ENCODE results near the gene MEIS2.

The MEIS2 gene

DNA sequence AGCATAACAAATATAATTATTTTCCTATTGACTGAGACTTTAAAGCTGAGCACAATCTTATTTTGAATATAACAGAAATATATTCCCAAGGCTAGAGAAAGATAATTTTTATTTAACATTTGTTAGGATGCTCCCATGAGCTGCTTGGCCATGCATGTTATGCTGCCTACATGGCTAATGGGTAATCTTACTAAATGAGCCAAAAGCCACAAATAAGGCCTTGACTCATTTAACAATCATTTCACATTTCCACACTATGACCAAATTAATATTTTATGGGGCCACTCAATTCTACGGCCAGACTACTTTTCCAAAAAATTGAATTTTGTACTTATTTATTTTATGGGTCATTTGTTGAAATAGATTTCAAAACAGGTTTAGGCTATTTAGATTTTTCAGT lies 141.7 kb downstream of the MEIS2 start:
- DNase-seq: no peak

DNA sequence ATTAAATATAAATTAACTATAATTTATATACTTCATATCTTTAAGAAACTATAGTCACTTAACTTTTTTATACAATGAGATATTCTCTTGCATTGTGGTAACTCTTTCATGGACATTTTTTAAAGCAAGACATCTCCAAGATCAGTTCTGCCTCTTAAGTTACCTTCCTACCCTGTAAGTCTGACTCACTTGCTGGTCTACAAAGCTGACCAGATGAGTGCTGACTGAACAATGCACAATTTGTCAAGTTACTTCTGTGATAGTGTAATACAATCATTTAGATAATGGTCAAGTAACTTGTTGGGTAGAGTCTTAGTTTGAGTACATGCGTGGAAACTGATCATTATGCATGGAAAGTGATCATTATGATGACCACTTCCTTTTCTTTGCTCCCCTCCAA lies 145.9 kb downstream of the MEIS2 start:
- DNase-seq: no peak

DNA sequence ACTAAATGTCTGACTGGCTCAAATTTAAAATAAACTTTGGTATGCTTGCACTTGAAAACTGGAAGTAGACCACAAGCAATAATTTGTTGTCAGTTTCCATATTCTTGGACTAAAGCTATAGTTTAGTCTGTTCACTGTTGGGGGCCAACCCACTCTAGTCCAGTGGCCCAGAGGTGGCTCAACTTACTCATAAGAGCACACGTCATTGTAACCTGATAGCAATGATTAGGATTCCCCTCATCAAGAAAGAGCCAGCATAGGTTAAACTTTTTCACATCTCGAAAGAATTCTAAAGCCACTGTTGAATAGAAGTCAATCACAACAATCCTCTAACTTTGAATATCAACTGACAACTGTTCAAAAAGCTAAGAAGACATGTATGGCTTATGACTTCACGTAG lies 147.0 kb downstream of the MEIS2 start:
- DNase-seq: no peak

DNA sequence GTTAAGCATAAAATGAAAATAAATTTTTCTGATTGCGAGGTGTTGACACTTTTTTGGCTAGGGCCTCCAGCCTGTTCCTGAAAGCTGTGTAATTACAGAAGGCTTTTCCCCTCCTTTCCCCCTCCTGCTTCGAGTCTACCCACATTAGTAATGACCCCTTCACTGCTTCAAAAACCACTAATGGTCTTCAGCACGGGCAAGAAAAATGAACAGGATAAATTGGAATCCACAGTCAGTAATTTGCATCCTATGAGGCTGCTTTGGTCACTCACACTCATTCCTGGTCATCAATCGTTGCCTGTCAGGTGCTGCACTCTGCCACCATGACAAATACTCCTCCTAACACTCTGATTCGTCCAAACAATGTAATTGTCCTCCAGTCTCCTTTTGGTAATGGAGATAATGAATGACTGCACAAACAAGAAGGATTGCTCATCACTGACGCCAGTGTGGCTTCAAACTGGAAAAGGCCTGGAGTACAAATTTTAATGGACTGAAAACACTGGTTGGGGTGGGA lies 148.6 kb downstream of the MEIS2 start:
- no peak for DNase-seq

DNA sequence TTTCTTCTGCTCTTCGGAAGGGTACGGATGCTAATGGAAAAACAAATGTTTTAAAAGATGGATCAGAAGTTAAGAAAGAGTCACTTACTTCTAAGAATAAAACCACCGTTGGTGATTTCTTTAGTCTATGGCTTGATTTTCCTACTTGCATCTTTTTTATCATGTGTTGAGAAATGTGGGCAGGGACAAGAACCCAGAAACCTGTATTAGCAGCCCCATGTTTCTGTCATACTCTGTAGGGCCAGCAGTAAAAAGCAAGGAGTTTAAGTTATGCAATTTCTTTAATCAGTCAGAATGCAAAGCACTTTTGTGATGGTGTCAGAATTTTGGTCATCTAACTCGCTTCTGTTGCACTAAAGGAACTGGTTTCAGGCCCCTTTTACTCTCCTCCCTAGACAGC lies 150.0 kb downstream of the MEIS2 start:
- DNase-seq: no peak

DNA sequence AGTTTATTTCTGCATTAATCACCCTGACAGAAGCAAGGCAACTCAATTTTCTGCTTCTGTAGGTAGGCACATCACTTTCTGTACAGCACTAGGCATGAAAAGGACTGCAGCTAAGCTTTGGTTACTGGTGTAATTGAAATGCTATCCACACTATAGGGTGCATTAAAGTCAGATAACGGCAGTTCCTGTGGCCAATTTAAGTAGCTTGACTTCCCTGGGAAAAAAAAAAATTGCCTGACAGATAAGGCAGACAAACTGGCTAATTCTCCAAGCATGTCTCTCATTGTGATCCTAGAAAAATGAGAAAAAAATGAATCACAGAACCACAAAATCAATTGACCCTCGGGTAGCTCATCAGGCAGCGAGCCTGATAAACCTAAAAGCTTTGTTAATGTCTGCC lies 151.4 kb downstream of the MEIS2 start:
- no peak for DNase-seq

DNA sequence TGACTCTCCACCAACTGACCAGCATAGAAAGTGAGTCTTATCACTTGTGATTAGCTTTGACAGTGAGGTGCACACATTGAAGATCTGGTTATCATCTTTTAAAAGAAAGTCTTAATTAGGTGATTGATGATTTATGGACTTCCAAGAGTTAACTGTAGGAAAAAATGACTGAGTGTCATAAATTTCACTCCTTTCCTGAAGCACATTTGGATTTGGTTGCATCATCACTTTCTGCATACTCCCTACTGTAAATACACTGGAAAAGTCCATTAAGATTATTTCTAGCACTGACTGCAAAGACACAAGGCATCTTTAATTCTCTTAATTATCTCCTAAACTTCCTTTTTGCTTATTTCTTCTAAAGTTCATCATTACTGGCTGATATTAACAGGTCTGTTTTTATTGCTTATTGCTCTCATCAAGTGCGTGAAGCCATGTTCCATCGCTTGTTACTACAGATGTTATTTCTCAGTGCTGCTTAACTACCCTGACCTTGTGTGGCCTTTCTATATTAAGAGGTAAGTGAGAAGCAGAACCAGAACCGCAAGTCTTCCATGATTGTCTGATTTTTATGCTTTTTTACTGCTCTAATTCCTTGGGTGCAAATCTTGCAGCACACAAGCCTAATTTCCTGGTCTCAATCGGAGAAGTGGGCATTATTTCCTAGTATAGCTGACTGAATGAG lies 153.2 kb downstream of the MEIS2 start:
- no peak for DNase-seq

DNA sequence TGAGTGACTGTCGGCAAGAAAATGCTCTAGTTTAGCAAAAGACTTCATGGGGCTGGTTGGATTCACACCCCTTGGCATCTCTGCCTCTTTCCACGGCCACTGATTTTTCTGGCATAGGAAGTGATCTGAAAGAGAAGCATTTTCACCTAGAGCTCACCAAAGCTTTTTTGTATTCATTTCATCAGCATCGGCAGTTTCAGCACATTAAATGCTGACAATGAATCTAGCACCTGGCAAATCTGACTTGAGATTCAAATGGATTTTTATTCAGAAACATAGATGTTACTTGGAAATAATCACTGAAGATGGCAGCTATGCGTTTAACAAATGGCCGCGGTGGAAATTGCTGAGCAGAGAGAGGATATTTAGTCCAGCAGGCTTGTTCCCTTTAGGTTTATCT lies 155.9 kb downstream of the MEIS2 start:
- no peak for DNase-seq

DNA sequence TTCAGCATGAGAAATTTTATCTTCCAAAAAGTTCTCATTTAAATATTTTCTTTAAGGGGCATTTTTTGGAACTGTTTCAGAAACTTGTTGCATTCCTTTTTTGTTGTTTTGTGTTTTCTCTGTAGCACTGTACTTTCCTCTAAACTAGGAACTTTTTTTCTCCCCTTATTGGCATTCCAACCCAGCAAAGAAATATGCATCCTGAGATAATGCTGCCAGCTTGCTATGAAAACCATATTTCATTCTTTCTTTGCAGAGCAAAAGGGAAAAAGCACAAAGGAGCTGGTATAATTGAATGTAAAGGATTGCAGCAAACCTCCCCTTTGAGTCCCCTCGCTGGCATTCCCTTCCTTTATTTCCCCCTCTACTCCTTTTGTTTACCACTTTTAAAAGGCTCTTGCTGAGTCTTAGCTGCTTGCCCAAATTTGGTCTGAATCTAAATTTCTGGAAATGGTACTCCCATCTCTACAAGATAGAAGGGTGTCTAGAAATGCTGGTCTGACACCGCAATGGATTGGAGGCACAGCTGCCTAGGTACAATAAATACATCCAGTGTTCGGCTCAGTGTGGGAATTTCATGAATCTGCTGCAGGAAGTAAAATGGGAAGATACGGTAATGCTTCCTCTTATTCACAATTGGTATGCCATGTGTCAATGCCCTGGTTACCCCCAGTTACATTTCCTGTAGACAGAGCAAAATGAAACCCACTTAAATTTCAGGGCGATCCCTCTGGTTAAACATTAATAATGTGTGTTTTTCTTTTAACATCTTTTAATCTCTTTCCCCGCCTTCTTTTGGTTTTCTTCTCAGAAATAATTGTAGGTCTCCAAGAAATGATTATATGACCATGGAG lies 156.6 kb downstream of the MEIS2 start:
- DNase-seq: no peak

DNA sequence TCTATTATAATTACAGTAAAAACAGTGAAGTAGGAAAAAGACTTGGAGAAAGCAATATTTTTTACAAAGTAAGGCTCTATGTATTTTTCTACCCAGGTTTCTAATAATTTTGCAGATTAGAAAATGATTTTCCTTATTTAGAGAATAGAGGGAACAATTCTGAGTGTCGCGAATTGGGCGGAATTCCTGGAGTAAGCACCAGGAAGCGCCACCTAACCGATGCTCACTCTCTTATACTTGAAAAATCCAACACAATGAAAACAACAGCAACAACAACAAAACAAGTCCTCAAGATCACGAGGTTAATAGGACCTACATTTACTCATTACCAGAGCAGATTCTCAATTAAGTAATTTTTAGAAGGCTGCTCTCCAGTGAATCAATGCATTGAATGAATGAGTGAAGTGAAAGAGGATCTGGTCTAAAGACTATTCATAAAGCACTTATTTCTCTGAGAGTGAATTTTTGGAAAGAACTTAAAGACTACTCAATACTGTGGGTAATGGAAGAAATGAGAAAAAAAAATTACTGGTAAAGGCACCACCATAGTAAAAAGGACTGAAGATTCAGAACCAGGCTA lies 158.0 kb downstream of the MEIS2 start:
- no peak for DNase-seq

DNA sequence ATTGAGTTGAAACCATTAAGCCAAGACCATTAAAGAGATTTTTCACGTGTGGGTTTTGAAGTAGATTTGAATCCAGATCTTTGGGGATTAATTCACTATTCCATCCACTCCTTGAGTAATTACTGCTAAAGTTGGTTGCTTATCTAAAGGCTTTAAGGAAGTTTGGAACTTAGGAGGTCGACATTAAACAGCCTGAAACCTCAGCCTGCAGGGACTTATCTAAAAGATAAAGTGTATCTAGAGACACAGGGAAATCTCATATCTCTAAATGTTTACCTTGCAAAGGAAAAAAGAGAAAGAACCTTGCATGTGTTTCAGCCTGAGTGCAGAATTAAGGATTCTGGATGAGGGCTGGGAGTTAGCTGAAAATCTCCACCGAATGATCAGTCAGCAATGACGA lies 158.6 kb downstream of the MEIS2 start:
- no peak for DNase-seq

DNA sequence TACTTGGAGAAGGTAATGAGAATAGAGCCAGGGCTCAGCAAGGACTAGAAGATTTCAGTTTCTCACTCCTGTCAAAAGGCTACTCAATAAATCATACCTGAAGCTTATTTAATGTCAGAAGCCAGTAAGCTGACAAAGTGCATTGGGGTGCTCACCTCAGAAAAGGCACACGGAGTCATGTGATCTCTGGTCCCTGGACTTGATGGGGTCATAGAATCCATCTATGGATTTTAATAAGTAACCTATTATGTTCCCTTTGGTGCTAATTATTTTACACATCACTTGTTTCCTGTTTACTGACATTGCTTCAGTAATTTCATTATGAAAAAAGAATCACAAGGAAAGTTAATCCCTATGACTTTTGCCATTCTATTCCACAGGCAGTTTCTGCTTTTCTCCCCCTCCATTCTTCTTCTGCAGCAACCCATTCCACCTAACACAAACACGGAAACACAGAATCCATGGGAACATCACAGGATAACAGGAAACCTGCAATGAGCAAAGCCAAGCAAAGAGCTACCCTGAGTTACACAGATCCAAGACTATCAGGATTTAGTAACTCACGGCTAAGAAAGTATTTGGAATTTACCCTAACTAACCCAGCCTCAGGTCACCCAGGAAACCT lies 159.6 kb downstream of the MEIS2 start:
- no peak for DNase-seq

DNA sequence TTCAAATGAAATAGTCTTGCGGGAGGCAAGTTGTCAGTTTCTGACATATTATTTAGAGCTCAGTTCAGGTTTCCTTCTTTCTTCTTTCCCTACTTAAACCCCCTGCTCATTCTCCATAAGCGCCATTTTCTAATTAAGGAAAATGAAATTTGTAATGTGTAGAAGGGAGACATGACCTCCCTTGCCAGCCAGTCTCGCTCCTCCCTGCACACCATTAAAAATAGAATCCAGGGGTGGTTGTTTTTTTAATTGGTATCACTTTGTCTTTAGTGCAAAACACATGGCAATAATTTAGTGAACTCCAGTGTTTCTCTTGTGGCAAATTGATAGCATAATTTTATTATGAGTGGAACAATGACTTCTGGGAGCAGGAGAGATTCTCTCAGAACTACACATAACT lies 160.1 kb downstream of the MEIS2 start:
- DNase-seq: no peak

DNA sequence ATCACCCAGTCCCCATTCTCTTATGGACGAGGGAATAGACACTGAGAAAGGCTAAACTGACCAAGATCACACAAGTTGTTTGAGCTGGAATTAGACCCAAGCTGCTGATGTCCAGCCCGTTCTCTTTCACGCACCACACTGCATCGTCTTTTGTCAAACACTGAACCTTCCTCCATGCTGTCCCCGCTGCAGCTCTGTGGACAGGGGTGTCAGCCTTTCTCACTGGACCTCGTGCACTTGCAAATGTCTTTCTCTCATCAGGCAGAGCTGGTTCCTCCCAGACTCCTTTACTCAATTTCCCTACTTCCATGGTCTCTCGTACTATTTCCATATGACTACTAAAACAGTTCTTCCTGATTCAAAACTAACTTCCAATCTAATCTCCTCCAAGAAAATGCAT lies 161.6 kb downstream of the MEIS2 start:
- no peak for DNase-seq

DNA sequence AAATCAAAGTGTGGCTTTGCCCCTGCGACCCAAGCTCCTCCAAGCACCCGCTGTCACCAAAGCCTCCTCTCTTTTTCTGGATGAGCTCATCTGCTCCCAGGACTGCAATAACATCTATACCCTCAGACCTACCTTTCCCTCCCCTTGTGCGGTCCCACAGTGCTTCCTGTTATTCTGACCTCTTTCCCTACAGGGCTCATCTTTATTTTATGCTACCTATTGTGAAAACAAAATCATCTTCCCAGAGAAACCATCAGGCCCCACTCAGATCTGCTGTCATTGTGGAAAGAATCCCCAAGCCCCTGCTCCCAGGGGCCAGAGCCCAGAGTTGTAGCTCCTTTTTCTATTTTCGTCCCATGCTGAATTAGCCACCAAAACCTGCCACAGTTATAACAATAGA lies 162.2 kb downstream of the MEIS2 start:
- no peak for DNase-seq

DNA sequence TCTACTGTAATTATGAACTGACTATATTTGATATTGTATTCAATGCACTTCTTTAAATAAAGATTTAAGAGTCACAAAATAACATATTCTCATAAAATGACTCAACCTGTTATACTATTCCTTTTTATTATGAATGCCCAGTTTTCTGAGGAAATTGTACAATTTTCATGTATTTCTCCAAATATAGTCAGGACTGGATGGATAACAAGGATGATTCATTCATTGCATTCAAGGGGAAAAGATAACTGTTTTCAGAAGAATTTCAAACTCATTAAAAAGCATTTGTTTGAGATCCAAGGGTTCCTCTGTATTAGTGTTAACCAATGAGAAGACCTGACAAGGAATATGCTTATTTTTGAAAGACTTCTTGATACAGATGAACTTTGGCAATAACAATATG lies 163.7 kb downstream of the MEIS2 start:
- DNase-seq: no peak

DNA sequence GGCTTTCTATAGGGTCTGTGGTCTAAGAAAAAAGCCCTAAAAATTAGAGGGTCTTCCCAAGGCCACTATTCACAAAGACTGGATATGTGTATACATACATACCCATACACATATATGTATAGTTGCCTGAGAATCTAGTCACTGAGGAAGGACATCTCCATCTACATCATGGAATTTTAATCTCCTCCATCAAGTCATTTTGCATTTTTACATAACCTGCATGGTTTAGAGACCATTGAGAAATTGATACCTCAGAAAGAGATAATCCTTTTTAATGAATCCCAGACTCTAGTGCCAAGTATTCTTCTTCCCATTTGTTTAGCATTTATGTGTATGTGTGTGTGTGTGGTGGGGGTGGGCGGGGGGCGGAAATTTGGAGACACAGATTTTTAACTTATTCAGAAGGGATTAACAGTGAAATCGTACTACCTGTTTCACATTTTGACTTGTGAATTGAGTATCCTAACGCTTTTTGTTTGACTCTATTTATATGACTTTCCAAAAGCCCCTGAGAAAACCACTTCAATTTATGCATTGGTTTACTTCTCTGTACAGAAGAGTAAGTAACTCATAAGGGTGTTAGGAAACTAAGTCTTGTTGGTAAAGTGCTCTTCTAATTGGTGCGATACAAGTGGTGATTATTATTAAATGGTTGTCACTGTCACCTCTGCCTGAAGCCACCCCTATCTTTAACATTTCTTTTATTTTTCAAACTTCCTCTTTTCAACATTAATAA lies 166.9 kb downstream of the MEIS2 start:
- DNase-seq: no peak

DNA sequence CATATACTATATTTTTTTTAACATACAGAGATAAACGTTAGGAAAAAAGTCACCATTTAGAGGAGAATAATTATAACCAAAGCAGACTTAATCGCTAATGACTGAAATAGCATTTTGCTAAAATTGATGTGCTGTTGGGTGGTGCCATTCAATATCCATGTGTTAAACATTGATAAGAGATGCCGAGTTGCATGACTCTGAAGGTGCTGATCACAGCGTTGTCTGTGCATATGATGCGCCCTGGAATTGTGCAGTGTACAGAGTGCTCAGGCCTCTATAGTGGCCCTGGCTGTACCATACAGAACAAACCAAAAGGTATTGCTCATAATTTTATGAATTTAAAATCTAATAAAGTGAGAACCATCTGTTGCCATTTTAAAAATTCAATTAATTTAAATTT lies 168.3 kb downstream of the MEIS2 start:
- no peak for DNase-seq

DNA sequence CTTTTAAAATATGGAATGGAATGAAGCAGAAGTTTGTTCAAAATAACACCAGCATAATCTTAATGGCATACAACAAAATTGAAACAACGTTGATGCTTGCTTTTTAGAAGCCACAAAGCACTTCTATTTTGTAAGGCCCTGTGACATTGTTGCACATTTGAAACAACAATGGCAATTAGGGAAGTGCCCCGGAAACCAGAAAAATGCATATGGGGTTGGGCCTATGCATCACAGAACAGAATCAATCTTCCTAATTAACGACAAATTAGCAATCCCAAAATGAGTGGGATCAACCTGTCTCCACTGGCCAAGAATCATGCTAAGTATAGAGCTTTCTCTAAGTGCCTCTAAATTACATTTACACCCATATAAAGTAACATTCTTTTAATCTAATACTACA lies 168.9 kb downstream of the MEIS2 start:
- DNase-seq: no peak

DNA sequence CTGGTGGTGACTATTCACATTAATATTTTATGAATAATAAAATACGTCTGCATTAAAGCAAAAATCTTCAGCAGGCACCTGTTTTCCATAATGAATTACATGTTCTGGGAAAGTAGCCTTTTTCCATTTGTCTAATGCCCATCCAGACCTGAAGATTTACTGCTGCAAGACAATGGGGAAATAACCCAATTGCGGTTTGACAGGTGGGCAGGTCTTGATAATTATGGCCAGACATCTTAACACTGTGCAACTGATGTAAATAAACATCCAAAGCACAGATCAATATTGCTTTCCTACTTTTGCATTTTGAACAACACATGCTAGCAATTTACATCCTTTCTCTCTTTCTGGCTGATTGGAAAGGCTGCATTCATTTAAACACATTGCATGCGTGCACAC lies 173.9 kb downstream of the MEIS2 start:
- no peak for DNase-seq

DNA sequence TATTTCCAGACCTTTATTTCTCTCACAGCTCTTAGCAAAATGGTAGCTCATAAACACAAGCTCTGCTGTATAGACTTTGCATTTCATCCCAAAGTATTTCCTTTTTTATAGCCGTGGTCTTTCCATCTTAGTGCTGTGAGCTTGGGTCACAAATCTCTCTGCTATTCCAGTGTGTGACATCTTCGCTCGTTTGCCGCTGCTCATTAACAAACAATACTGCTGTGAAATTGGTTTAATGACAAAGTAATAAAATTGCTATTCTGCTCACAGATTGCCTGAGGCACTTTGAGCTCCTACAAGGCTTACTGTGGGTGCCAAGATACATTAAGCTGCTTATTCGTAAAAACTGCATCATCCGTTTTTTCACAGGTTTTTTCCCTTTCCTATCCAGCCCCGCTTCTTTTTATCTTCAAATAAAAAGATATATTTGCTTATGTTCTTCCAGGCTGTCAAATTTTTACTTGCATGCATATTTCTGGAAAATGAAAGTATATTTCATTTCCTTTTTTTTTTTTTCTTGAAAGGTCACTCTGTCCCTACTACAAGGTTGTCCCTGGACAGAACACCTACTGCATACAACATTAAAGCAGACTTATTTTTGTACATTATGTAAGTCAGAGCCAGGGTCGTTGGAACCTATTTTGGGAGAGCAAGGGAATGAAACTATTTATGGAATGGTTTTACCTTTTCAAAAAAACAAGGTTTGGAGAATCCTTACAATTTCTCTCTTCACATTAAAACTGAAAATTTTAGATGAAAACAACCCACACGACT lies 174.5 kb downstream of the MEIS2 start:
- no peak for DNase-seq

DNA sequence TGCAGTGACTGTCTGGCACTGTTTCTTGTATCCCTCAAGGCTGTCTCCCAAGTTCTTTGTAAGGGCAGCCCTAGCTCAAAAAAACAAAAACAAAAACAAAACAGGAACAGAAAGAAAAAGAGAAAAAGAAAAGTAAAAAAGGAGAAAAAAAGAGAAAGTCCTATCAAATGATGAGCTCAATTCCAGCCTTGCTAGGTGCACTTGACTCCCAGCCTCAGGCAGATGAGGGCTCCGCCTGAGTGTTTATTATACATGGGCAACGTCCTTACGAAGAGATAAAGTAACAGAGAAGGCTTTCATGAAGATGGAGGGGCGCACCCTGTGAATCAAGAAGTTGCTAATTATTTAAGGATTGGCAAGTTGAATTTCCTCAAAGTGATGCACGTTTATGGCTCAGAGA lies 175.3 kb downstream of the MEIS2 start:
- DNase-seq: no peak
